Endothelial cell of umbilical vein (primary cell): Measurements from ENCODE around the gene CHL1. TPM values are rescaled to one million over a fixed set of nuclear protein-coding genes. Genes with fewer than 3 reads are reported as not detected.

Experiments
- BruUV-seq: library from RNA; stranded (reverse); fragments of 400-500 nt; replicated peaks from 2 replicates; lab custom pipeline; 2021; lab: Mats Ljungman, UMichigan
- CTCF ChIA-PET: fragments of 300-600, 350-600 bp; sonication (Branson Sonifier 250); formaldehyde crosslinking; loops from one replicate; lab custom pipeline; 2021; ENCODE audit warnings: antibody characterized with exemption, inconsistent platforms; lab: Charles Lee
- POLR2A ChIA-PET: fragments of 300-600, 350-600 bp; sonication (Branson Sonifier 250); formaldehyde crosslinking; loops from one replicate; lab custom pipeline; 2021; ENCODE audit warnings: antibody characterized with exemption, inconsistent platforms; lab: Charles Lee
- DNase-seq: peaks from one replicate; pipeline ENCODE4 v3.0.0-alpha.2; 2011; ENCODE audit warnings: low read depth, low spot score
- FAIRE-seq: peaks from 2 replicates; lab custom pipeline; 2011; peaks lifted over from hg19 to GRCh38; lab: Jason Lieb, UNC
- H2AFZ ChIP-seq: 2 replicates; pipeline ENCODE4 v1.6.0; 2012; ENCODE audit warnings: low read depth, low read length, control low read depth, inconsistent platforms
- H3K27ac ChIP-seq: 2 replicates; pipeline ENCODE4 v1.5.1; 2011; ENCODE audit warnings: low read depth, mild to moderate bottlenecking, control low read depth, low read length, moderate library complexity; ENCODE audit not compliant: insufficient read depth
- H3K27me3 ChIP-seq, 2 experiments: 2 replicates each; pipeline versions ENCODE4 v1.6.0 to v1.6.1; 2011; ENCODE audit warnings: low read length in 2 of 2, mixed read lengths in 1 of 2; ENCODE audit not compliant: control insufficient read depth in 2 of 2, insufficient read depth in 2 of 2
- H3K36me3 ChIP-seq, 2 experiments: 2 replicates in 1 of 2; 3 replicates in 1 of 2; pipeline ENCODE4 v1.5.1; 2011; ENCODE audit warnings: low read length in 2 of 2, mild to moderate bottlenecking in 1 of 2, moderate library complexity in 1 of 2; ENCODE audit not compliant: control insufficient read depth in 2 of 2, insufficient read depth in 2 of 2; ENCODE audit errors: extremely low read depth in 1 of 2
- H3K4me1 ChIP-seq: 3 replicates; pipeline ENCODE4 v1.5.1; 2011; ENCODE audit warnings: mild to moderate bottlenecking, low read length; ENCODE audit not compliant: control insufficient read depth, insufficient read depth; ENCODE audit errors: extremely low read depth
- H3K4me2 ChIP-seq: 2 replicates; pipeline ENCODE4 v1.6.1; 2011; ENCODE audit warnings: low read length, control low read depth, mixed read lengths; ENCODE audit not compliant: insufficient read depth
- H3K4me3 ChIP-seq, 3 experiments: fragments of 200-600 bp in 1 of 3; sonication (generic), shearing (Covaris generic) in 1 of 3; replicated peaks in 1 of 3; 2 replicates each; pipeline ENCODE4 v1.5.1; 2011 to 2016; ENCODE audit warnings: control low read depth in 3 of 3, low read length in 3 of 3, mild to moderate bottlenecking in 2 of 3, inconsistent platforms in 1 of 3, low read depth in 1 of 3, moderate library complexity in 1 of 3; ENCODE audit not compliant: insufficient read depth in 1 of 3
- H3K79me2 ChIP-seq: 2 replicates; pipeline ENCODE4 v1.6.0; 2012; ENCODE audit warnings: low read length, inconsistent platforms; ENCODE audit not compliant: control insufficient read depth, insufficient read depth
- H3K9ac ChIP-seq: replicated peaks from 2 replicates; pipeline ENCODE3; 2011; ENCODE audit warnings: low read length, control low read depth; ENCODE audit not compliant: insufficient read depth; ENCODE audit errors: extremely low read depth
- H3K9me1 ChIP-seq: replicated peaks from 3 replicates; pipeline ENCODE4 v1.6.0; 2011; ENCODE audit warnings: mild to moderate bottlenecking, low read length; ENCODE audit not compliant: control insufficient read depth, insufficient read depth; ENCODE audit errors: extremely low read depth
- H3K9me3 ChIP-seq: replicated peaks from 2 replicates; pipeline ENCODE4 v1.5.1; 2012; ENCODE audit warnings: low read length, inconsistent platforms; ENCODE audit not compliant: control insufficient read depth, insufficient read depth
- H4K20me1 ChIP-seq: replicated peaks from 2 replicates; pipeline ENCODE3; 2011; ENCODE audit warnings: mild to moderate bottlenecking, low read length; ENCODE audit not compliant: control insufficient read depth, insufficient read depth; ENCODE audit errors: extremely low read depth
- EZH2 ChIP-seq: IDR thresholded peaks from 2 replicates; pipeline ENCODE4 v1.6.1; 2012; ENCODE audit warnings: borderline replicate concordance, low read depth, mild to moderate bottlenecking, moderate library complexity, low read length, inconsistent platforms; ENCODE audit not compliant: severe bottlenecking
- FOS ChIP-seq: IDR thresholded peaks from 2 replicates; pipeline ENCODE4 v1.6.1; 2011; ENCODE audit warnings: mild to moderate bottlenecking, low read length, moderate library complexity, borderline replicate concordance; ENCODE audit not compliant: insufficient read depth
- GATA2 ChIP-seq: IDR thresholded peaks from 2 replicates; pipeline ENCODE4 v1.7.0; 2011; ENCODE audit warnings: low read depth, mild to moderate bottlenecking, moderate library complexity, mixed read lengths, low read length; ENCODE audit not compliant: insufficient read length, insufficient read depth
- JUN ChIP-seq: IDR thresholded peaks from 2 replicates; pipeline ENCODE4 v1.6.1; 2011; ENCODE audit warnings: borderline replicate concordance, low read depth; ENCODE audit not compliant: insufficient read length, insufficient read depth
- MYC ChIP-seq: IDR thresholded peaks from one replicate; pipeline ENCODE4 v1.6.1; 2011; ENCODE audit warnings: mild to moderate bottlenecking, low read depth, low read length
- POLR2A ChIP-seq: IDR thresholded peaks from 2 replicates; pipeline ENCODE4 v1.6.1; 2012; ENCODE audit warnings: low read depth, mild to moderate bottlenecking, control low read depth, low read length
- POLR2AphosphoS5 ChIP-seq: IDR thresholded peaks from 2 replicates; pipeline ENCODE4 v1.6.1; 2012; ENCODE audit warnings: low read depth, mild to moderate bottlenecking, control low read depth, low read length, moderate library complexity; ENCODE audit not compliant: insufficient read depth
- dilution Hi-C: fragments of 300-500 bp; cut with MboI; formaldehyde crosslinking; loops from one replicate; pipeline ENCODE4 v1.15.0; 2019; ENCODE audit warnings: low sequenced_read_pairs; ENCODE audit not compliant: extremely low pct_ligation_motif_present
- intact Hi-C: fragments of 100-400 bp; cut with micrococcal nuclease; formaldehyde crosslinking; loops from one replicate; pipeline ENCODE4 v1.10.0; 2022
- polyA plus RNA-seq, 4 experiments: library from polyadenylated mRNA; depleted of rRNA in 3 of 4; stranded (reverse) in 3 of 4; unstranded in 1 of 4; fragments of >200 nt; gene quantifications; 2 replicates each; pipeline versions ENCODE4 v1.2.1 to v1.2.3, GENCODE V29; 2011 to 2012; ENCODE audit warnings: missing spikeins in 1 of 4
- total RNA-seq: library from RNA; stranded (reverse); gene quantifications from 2 replicates; pipeline ENCODE4 v1.2.3, GENCODE V29; 2021
- TF ChIP-seq, protein P1 (sequence below): IDR thresholded peaks from 2 replicates; pipeline ENCODE4 v1.6.1; 2011; ENCODE audit not compliant: insufficient read depth, insufficient read length
- TF ChIP-seq, protein P2 (sequence below), 2 donors: IDR thresholded peaks; 1 replicate in 1 of 2; 2 replicates in 1 of 2; pipeline ENCODE4 v1.5.1; 2011; ENCODE audit warnings: low read length in 2 of 2, mild to moderate bottlenecking in 2 of 2, moderate library complexity in 2 of 2, control low read depth in 1 of 2, inconsistent platforms in 1 of 2, low read depth in 1 of 2; ENCODE audit not compliant: insufficient read depth in 1 of 2; ENCODE audit errors: extremely low read depth in 1 of 2

Gene CHL1
- total and polyA plus RNA-seq, 2 donors (not counting 3 experiments of a cell fraction or from before 2014, with no cell fraction given), result not detected

DNA sequence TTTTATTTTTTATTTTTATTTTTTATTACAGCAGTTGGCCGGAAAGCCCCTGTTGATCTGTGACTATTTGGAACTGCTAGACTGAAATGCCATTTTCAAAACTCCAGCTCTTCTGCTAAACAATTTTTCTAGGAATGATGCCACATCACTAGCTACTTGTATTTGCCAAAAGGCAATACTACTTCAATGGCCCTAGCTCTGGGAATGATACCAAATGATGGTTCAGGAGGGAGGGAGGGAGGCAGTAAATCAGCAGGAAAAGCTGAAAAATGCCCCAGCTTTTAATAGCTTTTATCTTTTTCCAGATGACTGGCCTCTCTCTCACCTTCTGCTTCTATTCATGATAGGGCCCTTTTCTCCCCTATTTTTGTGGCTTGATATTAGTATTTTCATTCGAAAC, 2.6 kb upstream of the CHL1 start:
- Histone ChIP-seq H3K9me1 (no peaks in the 10 kb centered on the region), H3K36me3 (no peaks in the 10 kb centered on the region), H3K79me2 (no peaks in the 10 kb centered on the region), H3K27me3 (no peaks in the 10 kb centered on the region), H3K4me3 (no peak overlapping the region), H3K9me3 (no peaks in the 10 kb centered on the region), H3K4me2 (no peak overlapping the region), H4K20me1 (no peaks in the 10 kb centered on the region), H3K9ac (no peak overlapping the region), H3K4me1 (no peaks in the 10 kb centered on the region), H3K27ac (no peak overlapping the region), H2AFZ (no peak overlapping the region)
- POLR2A ChIA-PET, result no interaction called here
- intact Hi-C loops (no loop called here), dilution Hi-C loops (no loop called here)
- BruUV-seq, result no TSS peak
- CTCF ChIA-PET, result no interaction called here
- TF ChIP-seq JUN (no peak), FOS (no peak), MYC (no peak), GATA2 (no peak), POLR2AphosphoS5 (no peak), EZH2 (no peak), POLR2A (no peak)
- TF ChIP-seq, protein P1, sequence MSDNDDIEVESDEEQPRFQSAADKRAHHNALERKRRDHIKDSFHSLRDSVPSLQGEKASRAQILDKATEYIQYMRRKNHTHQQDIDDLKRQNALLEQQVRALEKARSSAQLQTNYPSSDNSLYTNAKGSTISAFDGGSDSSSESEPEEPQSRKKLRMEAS, result no peak
- TF ChIP-seq, protein P2, sequence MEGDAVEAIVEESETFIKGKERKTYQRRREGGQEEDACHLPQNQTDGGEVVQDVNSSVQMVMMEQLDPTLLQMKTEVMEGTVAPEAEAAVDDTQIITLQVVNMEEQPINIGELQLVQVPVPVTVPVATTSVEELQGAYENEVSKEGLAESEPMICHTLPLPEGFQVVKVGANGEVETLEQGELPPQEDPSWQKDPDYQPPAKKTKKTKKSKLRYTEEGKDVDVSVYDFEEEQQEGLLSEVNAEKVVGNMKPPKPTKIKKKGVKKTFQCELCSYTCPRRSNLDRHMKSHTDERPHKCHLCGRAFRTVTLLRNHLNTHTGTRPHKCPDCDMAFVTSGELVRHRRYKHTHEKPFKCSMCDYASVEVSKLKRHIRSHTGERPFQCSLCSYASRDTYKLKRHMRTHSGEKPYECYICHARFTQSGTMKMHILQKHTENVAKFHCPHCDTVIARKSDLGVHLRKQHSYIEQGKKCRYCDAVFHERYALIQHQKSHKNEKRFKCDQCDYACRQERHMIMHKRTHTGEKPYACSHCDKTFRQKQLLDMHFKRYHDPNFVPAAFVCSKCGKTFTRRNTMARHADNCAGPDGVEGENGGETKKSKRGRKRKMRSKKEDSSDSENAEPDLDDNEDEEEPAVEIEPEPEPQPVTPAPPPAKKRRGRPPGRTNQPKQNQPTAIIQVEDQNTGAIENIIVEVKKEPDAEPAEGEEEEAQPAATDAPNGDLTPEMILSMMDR (IDR thresholded peaks at IDR 0.05; ENCODE audit: extremely low read depth in 1 of 2, insufficient read depth in 1 of 2, low read depth in 1 of 2, low read length in 2 of 2), result no peak
- no peak for FAIRE-seq
- DNase-seq, result no peak
